22Rv1 (cell line): Measurements from ENCODE around the gene PABPN1.
A peak's percentile ranks its signal among the peaks of the same experiment; 100 is the strongest.

ENCODE experiments used
- H3K27ac ChIP-seq: fragments of 450-650 bp; 2 replicates; pipeline ENCODE4 v1.5.1; 2017
- ZFX ChIP-seq: fragments of 450-650 bp; IDR thresholded peaks from 2 replicates; pipeline ENCODE4 v1.6.1; 2017; ENCODE audit warnings: antibody characterized with exemption, borderline replicate concordance
- TF ChIP-seq, protein P1 (sequence below): fragments of 450-650 bp; IDR thresholded peaks from 2 replicates; pipeline ENCODE4 v1.5.1; 2017; ENCODE audit warnings: mild to moderate bottlenecking

Gene PABPN1

DNA sequence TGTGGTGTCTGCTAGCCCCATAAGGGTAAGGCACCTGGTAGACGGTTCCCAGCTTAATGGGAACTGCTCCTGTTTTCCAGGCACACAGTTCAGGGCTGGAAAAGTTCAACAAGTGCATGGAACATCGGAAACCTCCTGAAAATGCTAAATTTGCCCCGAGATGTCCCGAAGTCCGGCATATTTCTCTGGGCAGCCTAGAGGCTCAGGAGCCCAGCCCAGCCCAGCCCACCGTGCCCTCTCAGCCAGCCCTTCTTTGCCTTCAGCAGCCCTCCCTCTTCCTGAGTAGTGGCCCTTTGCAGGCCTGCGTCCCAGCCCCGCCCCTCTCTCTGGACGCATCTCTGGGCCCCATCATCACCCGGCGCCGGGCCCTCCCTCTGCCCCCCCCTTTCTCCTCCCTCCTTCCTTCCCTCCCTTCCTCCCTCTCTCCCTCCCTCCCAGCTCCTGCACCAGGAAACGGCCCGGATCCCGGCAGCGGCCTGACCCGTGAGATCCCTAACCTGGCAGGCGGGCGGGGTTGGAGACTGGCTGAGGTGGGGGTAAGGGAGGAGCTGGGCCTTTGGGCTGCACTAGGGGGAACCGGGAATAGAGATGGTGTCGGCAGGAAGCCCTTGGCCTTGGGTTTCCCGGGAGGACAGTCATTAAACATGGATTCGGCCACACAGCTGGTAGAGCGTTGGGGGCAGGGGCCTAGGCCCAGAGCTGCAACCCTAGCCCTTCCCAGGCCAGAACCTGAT lies 14.7 kb upstream of the PABPN1 start, which contains the start of gene BCL2L2:
BCL2L2 (plus strand) TSS at position 422 of the 734 bp plus-strand sequence. CDS start 935 bp downstream, outside the sequence.
- H3K27ac ChIP-seq = peak within 1 kb of the TSS; percentile 94
- TF ChIP-seq ZFX = no peak
- TF ChIP-seq, protein P1, sequence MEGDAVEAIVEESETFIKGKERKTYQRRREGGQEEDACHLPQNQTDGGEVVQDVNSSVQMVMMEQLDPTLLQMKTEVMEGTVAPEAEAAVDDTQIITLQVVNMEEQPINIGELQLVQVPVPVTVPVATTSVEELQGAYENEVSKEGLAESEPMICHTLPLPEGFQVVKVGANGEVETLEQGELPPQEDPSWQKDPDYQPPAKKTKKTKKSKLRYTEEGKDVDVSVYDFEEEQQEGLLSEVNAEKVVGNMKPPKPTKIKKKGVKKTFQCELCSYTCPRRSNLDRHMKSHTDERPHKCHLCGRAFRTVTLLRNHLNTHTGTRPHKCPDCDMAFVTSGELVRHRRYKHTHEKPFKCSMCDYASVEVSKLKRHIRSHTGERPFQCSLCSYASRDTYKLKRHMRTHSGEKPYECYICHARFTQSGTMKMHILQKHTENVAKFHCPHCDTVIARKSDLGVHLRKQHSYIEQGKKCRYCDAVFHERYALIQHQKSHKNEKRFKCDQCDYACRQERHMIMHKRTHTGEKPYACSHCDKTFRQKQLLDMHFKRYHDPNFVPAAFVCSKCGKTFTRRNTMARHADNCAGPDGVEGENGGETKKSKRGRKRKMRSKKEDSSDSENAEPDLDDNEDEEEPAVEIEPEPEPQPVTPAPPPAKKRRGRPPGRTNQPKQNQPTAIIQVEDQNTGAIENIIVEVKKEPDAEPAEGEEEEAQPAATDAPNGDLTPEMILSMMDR = no peak

DNA sequence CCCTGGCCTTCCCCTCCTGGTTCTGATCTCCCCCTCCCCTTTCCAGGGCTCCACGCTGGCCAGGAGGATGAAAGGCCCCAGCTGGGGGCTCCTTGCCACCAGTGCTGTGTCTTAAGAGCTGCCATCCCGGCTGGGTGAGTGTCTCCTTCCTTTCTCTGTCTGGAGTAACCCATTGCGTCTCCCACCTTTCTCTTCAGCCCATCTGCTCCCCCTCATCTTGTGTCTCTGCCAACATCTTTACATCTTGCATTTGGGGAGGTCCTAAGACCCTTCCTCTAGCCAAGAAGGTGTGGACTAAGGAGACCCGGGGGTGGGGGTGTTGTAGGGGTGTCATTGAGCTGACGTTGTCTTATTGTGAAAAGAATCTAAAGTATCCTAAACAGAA lies 14.1 kb upstream of the PABPN1 start:
- TF ChIP-seq ZFX = no peak
- TF ChIP-seq, protein P1 = no peak
- H3K27ac ChIP-seq = peak overlapping the region; percentile 94

- no peak for TF ChIP-seq ZFX
- TF ChIP-seq, protein P1 = no peak
- H3K27ac ChIP-seq = peak overlapping the region; percentile 94
These were observed 13.3 kb upstream of the PABPN1 start for GRCh38 chr14:23307687-23308644.

DNA sequence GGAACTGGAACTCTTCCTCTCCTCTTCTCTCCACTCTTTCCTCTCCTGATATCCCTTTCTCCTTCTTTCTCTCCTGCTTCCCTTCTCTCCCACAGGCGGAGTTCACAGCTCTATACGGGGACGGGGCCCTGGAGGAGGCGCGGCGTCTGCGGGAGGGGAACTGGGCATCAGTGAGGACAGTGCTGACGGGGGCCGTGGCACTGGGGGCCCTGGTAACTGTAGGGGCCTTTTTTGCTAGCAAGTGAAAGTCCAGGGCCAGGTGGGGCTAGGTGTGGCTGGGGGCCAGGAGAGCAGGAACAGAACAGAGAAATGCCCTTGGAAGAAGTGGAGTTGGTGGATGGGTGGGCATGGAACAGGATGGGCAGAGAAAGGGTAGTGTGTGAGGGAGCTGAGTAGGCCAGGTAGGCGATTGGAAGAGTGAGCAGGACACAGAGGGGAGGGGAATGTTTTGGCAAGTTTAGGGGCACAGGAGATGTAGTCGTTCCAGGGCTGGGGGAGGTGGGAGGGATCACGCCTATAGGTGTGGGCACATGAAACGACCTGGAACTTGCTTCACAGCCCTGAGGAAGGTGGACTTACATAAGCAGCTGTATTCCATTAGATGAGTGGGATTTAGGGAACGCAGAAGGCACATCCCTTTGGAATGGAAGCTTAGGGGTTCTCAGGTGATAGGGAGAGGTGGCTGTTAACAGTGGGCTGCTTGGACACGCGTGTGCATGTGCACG lies 12.4 kb upstream of the PABPN1 start:
- no peak overlapping the region for H3K27ac ChIP-seq

GRCh38 chr14:23310546-23310945 lies 10.7 kb upstream of the PABPN1 start:
- no peak for TF ChIP-seq ZFX
- TF ChIP-seq, protein P1 = no peak

More for the DNA sequence above, 12.4 kb upstream of the PABPN1 start:
- TF ChIP-seq, protein P1 = no peak
- no peak for TF ChIP-seq ZFX

GRCh38 chr14:23316300-23316699 lies 5.0 kb upstream of the PABPN1 start:
- no peak overlapping the region for H3K27ac ChIP-seq
- TF ChIP-seq ZFX = no peak
- TF ChIP-seq, protein P1 = no peak

More at GRCh38 chr14:23310546-23310945, 10.7 kb upstream of the PABPN1 start:
- H3K27ac ChIP-seq = no peak overlapping the region
